Loucy (cell line): ENCODE data around the gene BRIX1.

ENCODE experiments used
- EZH2phosphoT487 ChIP-seq: fragments of 200-600 bp; IDR thresholded peaks from 2 replicates; pipeline ENCODE4 v1.6.1; 2018; ENCODE audit warnings: antibody characterized with exemption, mild to moderate bottlenecking, moderate library complexity, borderline replicate concordance
- TF ChIP-seq, protein P1 (sequence below): fragments of 200-600 bp; sonication (generic); conservative IDR thresholded peaks from 2 replicates; pipeline ENCODE4 v1.5.1; 2014; ENCODE audit warnings: mild to moderate bottlenecking, antibody characterized with exemption, low read length

DNA sequence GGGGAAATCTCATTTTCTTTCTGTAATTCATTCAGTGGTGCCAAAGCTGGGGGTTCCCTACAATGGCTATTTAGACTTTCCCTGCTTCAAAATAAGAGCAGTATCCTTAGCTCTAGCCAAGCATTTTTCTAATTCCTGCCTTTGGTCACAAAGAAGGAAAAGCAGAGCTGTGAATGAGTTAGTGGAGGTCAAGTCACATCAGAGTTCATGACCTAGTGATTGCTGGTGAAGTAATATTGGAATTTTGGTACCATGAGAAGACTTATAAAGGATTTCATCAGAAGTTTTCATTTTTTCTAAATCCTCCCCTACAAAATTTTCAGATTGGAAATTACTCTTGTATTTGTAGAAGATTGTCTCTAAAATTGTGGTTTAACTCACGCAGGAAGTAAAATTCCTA is 41.8 kb downstream of the BRIX1 start:
- TF ChIP-seq EZH2phosphoT487 = no peak
- TF ChIP-seq, protein P1, sequence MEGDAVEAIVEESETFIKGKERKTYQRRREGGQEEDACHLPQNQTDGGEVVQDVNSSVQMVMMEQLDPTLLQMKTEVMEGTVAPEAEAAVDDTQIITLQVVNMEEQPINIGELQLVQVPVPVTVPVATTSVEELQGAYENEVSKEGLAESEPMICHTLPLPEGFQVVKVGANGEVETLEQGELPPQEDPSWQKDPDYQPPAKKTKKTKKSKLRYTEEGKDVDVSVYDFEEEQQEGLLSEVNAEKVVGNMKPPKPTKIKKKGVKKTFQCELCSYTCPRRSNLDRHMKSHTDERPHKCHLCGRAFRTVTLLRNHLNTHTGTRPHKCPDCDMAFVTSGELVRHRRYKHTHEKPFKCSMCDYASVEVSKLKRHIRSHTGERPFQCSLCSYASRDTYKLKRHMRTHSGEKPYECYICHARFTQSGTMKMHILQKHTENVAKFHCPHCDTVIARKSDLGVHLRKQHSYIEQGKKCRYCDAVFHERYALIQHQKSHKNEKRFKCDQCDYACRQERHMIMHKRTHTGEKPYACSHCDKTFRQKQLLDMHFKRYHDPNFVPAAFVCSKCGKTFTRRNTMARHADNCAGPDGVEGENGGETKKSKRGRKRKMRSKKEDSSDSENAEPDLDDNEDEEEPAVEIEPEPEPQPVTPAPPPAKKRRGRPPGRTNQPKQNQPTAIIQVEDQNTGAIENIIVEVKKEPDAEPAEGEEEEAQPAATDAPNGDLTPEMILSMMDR = no peak
